ENCODE measurements around the gene UBR3.
A peak's percentile ranks its signal among the peaks of the same experiment; 100 is the strongest.

- no peak; a peak in 1 of 4 replicates for TF ChIP-seq CTCF (conservative IDR thresholded peaks at IDR 0.05; ENCODE audit: low read depth in 2 of 2)
- no peak for TF ChIP-seq EZH2 (IDR thresholded peaks at IDR 0.05; ENCODE audit: low read depth, unreplicated experiment)
- no peak for TF ChIP-seq CREB1 (CRISPR knock-in tag; IDR thresholded peaks at IDR 0.05; ENCODE audit: low read depth)
- peak; percentile 81 for TF ChIP-seq POLR2AphosphoS5 (IDR thresholded peaks at IDR 0.05; ENCODE audit: low read depth)
- TF ChIP-seq EZH2phosphoT487 (IDR thresholded peaks at IDR 0.05; ENCODE audit: unreplicated experiment) = no peak
- no peak for TF ChIP-seq REST (IDR thresholded peaks at IDR 0.05; ENCODE audit: unreplicated experiment)
These were observed at the start of gene UBR3 for GRCh38 chr2:169827272-169828140.

Measured in GM23338 (cell line).